Heart right ventricle (tissue), 16 donors: ENCODE data around the gene GSG1. TPM values are rescaled to one million over a fixed set of nuclear protein-coding genes. Genes with fewer than 3 reads are reported as not detected.

Experiments used
- ATAC-seq, 8 donors: fragments of 200-7000 bp; cut with Tn5 transposase; one replicate each; pipeline ENCODE4 v1.9.1; 2020; ENCODE audit warnings: mild to moderate bottlenecking in 8 of 8, moderate library complexity in 8 of 8, moderate number of reproducible peaks in 1 of 8
- DNase-seq, 2 donors: peaks; one replicate each; pipeline ENCODE4 v3.0.0-alpha.2; 2020
- H3K27ac ChIP-seq, 10 donors: fragments of 200-600 bp; sonication (generic) in 2 of 10; one replicate each; pipeline versions ENCODE4 v1.5.0 to v1.8.0; 2020 to 2022; ENCODE audit warnings: mild to moderate bottlenecking in 3 of 10
- H3K27me3 ChIP-seq, 7 donors: fragments of 200-600 bp; one replicate each; pipeline ENCODE4 v1.8.0; 2021 to 2022; ENCODE audit warnings: mild to moderate bottlenecking in 2 of 7
- H3K36me3 ChIP-seq, 9 donors: fragments of 200-600 bp; sonication (generic) in 1 of 9; one replicate each; pipeline versions ENCODE4 v1.5.0 to v1.8.0; 2020 to 2022; ENCODE audit warnings: mild to moderate bottlenecking in 2 of 9
- H3K4me1 ChIP-seq, 9 donors: fragments of 200-600 bp; sonication (generic) in 1 of 9; one replicate each; pipeline versions ENCODE4 v1.5.0 to v1.8.0; 2020 to 2022; ENCODE audit warnings: mild to moderate bottlenecking in 4 of 9
- H3K4me3 ChIP-seq, 10 donors: fragments of 200-600 bp; sonication (generic) in 2 of 10; one replicate each; pipeline versions ENCODE4 v1.5.0 to v1.8.0; 2020 to 2022; ENCODE audit warnings: mild to moderate bottlenecking in 7 of 10, moderate library complexity in 2 of 10
- H3K9me3 ChIP-seq, 11 donors: fragments of 200-600 bp in 10 of 11; sonication (generic) in 2 of 11; one replicate each; pipeline versions ENCODE4 v1.5.0 to v1.8.0; 2013 to 2022; ENCODE audit warnings: mild to moderate bottlenecking in 2 of 11, control low read depth in 1 of 11, moderate library complexity in 1 of 11
- WGBS, 2 donors: extraction: QIAGEN DNeasy Blood & Tissue Kit; methylation state at CpG; one replicate each; pipeline ENCODE4 v1.1.7; 2013; ENCODE audit warnings: inconsistent platforms in 1 of 2; 5-methylcytosine and 5-hydroxymethylcytosine counted together
- intact Hi-C, 10 donors: fragments of 100-400 bp; cut with DNase I; formaldehyde crosslinking; loops; one replicate each; pipeline versions ENCODE4 v1.11.1 to v1.14.2; 2022
- polyA plus RNA-seq, 2 donors: library from polyadenylated mRNA; stranded (reverse); fragments of 200-250 nt; gene quantifications; one replicate each; pipeline ENCODE4 v1.2.3, GENCODE V29; 2013
- total RNA-seq, 10 donors: library from RNA; stranded (reverse); fragmentation: NEBNext Ultra II Directional in 3 of 10; extraction: Animal tissue kit (Norgen Biotek cat#: 25700) in 3 of 10; gene quantifications; one replicate each; pipeline versions ENCODE4 v1.2.1 to v1.2.4, GENCODE V29; 2021 to 2023
- TF ChIP-seq, protein P1 (sequence below), 9 donors: fragments of 200-600 bp; sonication (generic) in 2 of 9; IDR thresholded peaks; one replicate each; pipeline versions ENCODE4 v1.5.0 to v1.8.0; 2021 to 2022; ENCODE audit warnings: antibody characterized with exemption in 9 of 9, mild to moderate bottlenecking in 5 of 9, moderate library complexity in 1 of 9
- donor health status: Arrhythmogenic right ventricular cardiomyopathy.
- donor health status: ischemic (EF 13 %, LVEDD 7.1; RV severe dilation, severe dysfunction).
- donor health status: healthy with polysubstance abuse.
- donor health status: DM: no; HTN: yes; CAD: no.
- donor health status: DM: no; HTN: no; CAD: no.
- donor health status: ischemic (EF 25% LVEDD 6.9; RV normal size, moderate dysfunction).
- donor health status: ischemic (EF 25% LVEDD 5.7; RV mildly dilated, moderate dysfunction).
- donor health status: healthy.
- donor health status: DM: yes; HTN: yes; CAD: no.
- donor health status: Ischemic cardiomyopathy.
- donor health status: ischemic (EF 35%, LVEDD 5.7; RV mildly dilated, moderate dysfunction).
- donor health status: nonischemic (EF 11% LVEDD 7.7; RV severe dilation, severe dysfunction).
- donor health status: DM: yes; HTN: yes; CAD: no.
- donor health status: PGD.
- donor health status: ischemic (EF 29% LVEDD 5.4; RV normal size, mild dysfunction).
- donor health status: nonischemic (EF 23%, LVEDD 6.1; RV moderate dilation, normal function).

Gene GSG1
- total and polyA plus RNA-seq, 12 donors = not detected

DNA sequence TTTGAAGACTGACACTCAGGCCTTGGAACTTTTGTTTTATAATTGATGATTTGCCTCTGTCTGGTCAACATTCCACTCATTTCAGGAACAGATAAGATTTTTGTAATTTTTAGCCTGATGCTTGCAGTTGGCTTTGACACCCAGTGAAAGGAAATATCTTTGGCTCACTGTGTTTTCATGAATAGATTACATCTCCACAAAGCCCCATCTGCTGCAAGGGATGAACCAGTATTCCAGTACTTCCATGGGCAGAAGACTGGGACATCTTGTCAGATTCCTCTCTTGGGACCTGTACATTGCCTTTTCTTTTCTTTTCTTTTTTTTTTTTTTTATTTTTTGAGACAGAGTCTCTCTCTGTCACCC is 28.4 kb downstream of the GSG1 start:
- H3K27ac ChIP-seq = no peak overlapping the region
- H3K9me3 ChIP-seq = no peaks in the 10 kb centered on the region
- TF ChIP-seq, protein P1, sequence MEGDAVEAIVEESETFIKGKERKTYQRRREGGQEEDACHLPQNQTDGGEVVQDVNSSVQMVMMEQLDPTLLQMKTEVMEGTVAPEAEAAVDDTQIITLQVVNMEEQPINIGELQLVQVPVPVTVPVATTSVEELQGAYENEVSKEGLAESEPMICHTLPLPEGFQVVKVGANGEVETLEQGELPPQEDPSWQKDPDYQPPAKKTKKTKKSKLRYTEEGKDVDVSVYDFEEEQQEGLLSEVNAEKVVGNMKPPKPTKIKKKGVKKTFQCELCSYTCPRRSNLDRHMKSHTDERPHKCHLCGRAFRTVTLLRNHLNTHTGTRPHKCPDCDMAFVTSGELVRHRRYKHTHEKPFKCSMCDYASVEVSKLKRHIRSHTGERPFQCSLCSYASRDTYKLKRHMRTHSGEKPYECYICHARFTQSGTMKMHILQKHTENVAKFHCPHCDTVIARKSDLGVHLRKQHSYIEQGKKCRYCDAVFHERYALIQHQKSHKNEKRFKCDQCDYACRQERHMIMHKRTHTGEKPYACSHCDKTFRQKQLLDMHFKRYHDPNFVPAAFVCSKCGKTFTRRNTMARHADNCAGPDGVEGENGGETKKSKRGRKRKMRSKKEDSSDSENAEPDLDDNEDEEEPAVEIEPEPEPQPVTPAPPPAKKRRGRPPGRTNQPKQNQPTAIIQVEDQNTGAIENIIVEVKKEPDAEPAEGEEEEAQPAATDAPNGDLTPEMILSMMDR (IDR thresholded peaks at IDR 0.05) = no peak
- intact Hi-C loops = no loop called here
- H3K4me1 ChIP-seq = no peaks in the 10 kb centered on the region
- no peaks in the 10 kb centered on the region for H3K27me3 ChIP-seq
- no peak for DNase-seq
- no peak for ATAC-seq
- H3K36me3 ChIP-seq = peaks cover 0 to 58% (median 4%) of the 10 kb centered on the region in 9 donors
- no peak overlapping the region for H3K4me3 ChIP-seq

DNA sequence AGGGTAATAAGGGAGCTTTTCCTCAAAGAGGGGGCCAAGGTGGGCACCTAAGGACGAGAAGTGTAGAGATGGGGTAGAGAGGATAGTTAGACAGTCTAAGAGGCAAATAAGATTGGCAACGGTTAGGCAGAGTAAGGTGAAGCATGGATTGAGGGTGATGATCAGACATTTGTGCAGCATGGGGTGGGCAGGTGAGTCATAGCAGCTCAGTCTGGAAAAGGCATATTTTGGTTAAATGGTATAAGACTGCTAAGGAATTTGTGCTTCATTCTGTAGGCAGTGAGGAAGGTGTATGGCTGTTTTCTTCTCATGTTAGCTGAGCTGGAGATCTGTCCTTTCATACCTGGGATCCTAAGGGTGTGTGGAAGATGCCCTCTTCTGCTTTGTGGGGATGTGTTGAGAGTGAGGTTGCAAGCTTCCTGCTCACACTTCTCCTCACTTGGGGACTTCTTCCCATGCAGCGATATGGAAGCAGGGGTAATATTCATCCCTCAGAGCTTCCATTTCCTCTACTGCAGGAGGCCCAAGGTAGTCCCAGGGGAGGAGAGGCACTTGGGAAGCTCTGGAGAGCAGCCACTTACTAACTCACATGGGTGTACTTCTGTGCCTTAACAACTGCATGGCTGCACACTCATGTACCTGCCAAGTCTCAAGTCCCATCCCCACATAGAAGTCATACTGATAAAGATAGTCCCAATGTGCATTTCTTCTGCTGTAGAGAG is 28.9 kb downstream of the GSG1 start:
- DNase-seq (no peak), ATAC-seq (no peak)
- H3K36me3 ChIP-seq = peaks cover 0 to 56% (median 4%) of the 10 kb centered on the region in 9 donors
- intact Hi-C loops = no loop called here
- H3K27me3 ChIP-seq = no peaks in the 10 kb centered on the region
- no peak overlapping the region for H3K27ac ChIP-seq
- TF ChIP-seq, protein P1 (IDR thresholded peaks at IDR 0.05) = no peak
- no peaks in the 10 kb centered on the region for H3K4me1 ChIP-seq
- WGBS, 2 donors = 85 to 92% methylated on average over 3 of the region's 3 CpGs
- no peaks in the 10 kb centered on the region for H3K9me3 ChIP-seq
- no peak overlapping the region for H3K4me3 ChIP-seq

DNA sequence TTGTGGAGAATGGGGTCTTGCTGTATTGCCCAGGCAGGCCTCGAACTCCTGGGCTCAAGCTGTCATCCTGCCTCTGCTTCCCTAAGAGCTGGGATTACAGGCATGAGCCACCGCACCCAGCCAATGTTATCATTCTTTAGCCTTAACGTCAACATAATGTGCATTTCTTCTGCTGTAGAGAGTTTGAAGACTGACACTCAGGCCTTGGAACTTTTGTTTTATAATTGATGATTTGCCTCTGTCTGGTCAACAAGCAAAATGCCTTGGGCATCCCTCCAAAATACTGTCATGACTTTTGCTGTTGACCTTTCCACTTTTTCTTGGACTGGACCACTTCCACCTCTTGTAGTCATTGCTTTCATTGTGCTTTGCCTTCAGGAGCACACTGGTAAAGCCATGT is 30.3 kb downstream of the GSG1 start:
- intact Hi-C loops = no loop called here
- Histone ChIP-seq H3K4me1 (no peaks in the 10 kb centered on the region), H3K9me3 (no peaks in the 10 kb centered on the region), H3K4me3 (no peak overlapping the region), H3K36me3 (peaks cover 0 to 69% (median 8%) of the 10 kb centered on the region in 9 donors), H3K27me3 (no peaks in the 10 kb centered on the region), H3K27ac (no peak overlapping the region)
- TF ChIP-seq, protein P1 (IDR thresholded peaks at IDR 0.05) = no peak
- DNase-seq (no peak), ATAC-seq (no peak)
- 81 to 84% methylated on average over 3 of the region's 3 CpGs for WGBS, 2 donors

DNA sequence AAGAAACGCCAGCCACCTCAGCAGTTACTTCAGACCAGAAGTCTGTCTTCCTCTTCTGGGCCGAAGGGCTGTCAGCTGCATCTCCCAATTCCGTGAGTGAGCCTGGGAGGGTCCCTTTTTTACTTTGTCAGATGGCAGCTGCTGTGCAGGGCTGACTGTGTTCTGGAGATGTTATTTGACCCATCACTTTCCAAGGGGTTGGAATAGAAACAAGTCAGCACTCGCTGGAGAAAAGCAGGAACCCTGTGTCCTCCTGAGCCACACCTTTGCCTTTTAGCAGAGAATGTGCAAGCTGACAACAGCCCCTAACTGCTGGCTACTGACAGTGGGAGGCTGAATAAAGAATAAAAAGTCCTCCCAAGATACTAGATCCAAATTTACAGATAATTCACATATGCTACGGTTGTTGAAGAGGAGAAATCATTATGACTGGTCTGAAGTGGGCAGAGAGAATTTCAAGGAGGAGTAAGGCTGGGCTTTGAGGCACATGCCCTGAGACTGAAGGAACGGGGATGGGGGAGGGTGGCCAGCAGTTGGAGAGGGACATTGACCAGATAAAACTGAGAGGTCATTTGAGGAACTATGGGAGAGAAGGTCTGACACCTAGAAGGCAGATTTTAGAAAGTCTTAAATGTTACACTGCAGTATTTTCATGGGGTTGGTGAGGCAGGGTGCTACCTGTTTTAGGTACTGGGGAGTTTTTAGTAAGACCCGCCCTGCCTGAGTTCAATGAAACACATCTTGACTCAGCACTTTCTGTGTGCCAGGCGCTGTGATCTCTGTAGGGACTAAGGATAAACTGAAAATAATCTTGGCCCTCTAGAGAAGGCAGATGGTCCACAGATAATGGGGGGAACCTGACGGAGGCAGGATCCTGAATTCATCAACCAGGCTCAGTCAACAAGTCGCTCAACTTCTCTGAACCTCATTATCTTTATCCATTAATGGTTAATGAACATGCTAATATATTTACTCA is 31.9 kb downstream of the GSG1 start:
- intact Hi-C loops = no loop called here
- TF ChIP-seq, protein P1 (IDR thresholded peaks at IDR 0.05) = no peak
- H3K9me3 ChIP-seq = no peaks in the 10 kb centered on the region
- WGBS, 2 donors = 78 to 86% methylated on average over 10 of the region's 10 CpGs
- H3K36me3 ChIP-seq = peaks cover 0 to 81% (median 8%) of the 10 kb centered on the region in 9 donors
- no peaks in the 10 kb centered on the region for H3K27me3 ChIP-seq
- no peak overlapping the region for H3K27ac ChIP-seq
- no peak overlapping the region for H3K4me3 ChIP-seq
- H3K4me1 ChIP-seq = no peaks in the 10 kb centered on the region
- DNase-seq (no peak), ATAC-seq (no peak)
